Renal pelvis (tissue), 4 donors: ENCODE results near the gene CDC14A. TPM values are rescaled to one million over a fixed set of nuclear protein-coding genes. Genes with fewer than 3 reads are reported as not detected.
"Not testable (repeated sequence)": the region's sequence is repeated elsewhere in the genome, so short reads cannot be mapped to it uniquely, and the experiment has no call there.

Experiments
- DNase-seq: peaks from one replicate; pipeline ENCODE4 v3.0.0-alpha.2; 2013
- polyA plus RNA-seq, 3 donors: library from polyadenylated mRNA; unstranded; fragments of 120-200 nt; gene quantifications; one replicate each; pipeline ENCODE4 v1.2.1, GENCODE V29; 2013; ENCODE audit not compliant: insufficient read length in 3 of 3

CDC14A gene
- polyA plus RNA-seq, 3 donors: 26.5 to 33.2 (median 29.6) TPM

DNA sequence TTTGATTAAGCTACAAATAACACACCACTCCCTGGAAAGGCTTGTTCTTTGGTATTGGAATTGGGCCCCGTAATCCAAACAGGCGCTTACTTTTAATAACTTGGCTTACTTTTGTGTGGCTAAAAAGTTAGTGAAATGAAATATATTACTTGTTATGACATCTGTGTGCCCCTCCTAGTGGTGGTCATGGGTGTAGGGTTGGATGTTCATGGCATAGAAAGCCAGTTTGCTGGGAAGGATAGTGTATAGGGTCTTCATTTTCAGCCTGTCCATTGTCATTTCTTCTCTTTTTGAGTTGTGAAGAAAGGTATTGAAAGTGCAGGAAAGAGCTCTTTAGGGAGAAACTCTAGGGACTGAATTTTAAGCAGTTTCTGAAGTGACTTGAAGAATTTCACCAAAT is 5.9 kb downstream of the CDC14A start:
- DNase-seq: no peak

DNA sequence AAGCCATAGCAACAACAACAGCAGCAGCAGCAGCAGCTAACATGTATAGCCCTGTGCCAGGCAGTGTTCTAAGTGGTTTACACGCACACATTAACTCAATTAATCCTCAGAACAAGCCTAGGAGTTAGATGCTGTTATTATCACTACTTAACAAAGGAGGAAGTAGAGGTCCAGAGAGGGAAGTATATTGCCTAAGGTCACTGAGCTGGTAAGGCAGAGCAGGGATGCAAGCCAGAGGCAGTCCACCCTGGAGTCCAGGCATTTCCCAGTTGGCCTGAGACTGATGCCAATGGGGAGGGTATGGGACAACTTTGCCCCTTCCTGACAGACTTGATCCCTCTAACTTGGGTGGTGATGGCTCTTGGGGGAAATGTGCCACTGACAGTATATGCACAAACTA is 6.8 kb downstream of the CDC14A start:
- DNase-seq: no peak

DNA sequence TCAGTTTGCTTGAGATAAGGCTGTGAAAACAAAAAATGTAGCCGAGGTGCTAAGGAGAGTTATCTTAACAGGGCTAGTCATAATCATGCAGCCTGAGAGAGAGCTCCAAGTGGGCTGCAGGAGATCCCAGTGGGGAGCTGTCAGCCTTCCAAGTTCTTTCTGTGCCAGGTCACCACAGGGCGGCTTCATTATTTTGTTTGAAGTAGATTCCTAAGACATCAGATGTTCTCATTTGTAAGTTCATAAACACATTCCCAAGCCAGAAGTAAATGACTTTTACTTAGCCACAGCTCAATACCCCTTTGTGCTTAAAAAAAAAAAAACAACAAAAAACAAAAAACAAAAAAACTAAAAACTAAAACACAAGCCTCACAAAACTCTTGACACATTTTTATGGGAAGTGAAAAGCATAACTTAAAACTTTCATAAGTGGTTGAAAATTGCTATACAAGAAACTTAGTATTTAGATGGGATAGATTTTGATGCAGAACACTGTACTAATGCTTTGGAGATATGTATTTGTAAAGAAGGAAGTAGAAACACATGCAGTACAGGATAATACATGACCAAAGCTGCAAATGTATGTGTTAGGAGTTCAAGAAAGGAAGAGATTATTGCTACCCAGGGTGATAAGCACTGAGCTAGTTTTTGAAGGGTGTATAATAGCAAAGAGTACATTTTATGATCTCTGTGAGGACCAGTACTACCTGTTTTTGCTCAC is 8.6 kb downstream of the CDC14A start:
- no peak for DNase-seq

DNA sequence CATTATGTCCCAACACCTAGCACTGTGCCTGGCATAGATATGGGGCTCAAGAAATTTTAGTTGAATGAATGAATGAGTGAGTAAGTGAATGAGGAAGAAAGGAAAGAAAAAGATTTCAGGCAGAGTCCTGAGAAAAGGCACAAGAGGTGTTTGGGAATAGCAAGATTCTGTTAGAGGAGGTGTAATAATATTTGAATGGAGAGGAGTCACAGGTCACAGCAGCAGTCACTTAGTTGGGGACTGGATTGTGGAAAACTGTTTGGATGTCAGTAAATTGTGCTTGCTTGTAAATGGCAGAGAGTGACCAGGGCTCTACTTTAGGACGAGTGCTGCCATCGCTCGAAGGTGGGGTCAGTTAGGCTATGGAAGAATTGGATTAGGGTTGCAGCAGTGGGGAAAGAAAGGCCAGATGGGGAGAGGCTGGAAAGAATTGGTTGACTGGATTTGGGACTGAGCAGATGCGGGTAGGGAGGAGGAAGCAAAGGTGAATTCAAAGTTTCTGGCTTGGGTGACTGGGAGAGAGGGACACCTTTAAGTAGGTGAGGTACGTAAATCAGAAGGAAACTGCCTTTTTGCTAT is 9.3 kb downstream of the CDC14A start:
- no peak for DNase-seq

- no peak for DNase-seq
Observed at GRCh38 chr1:100362821-100363466, 10.6 kb downstream of the CDC14A start.

- DNase-seq: no peak
Observed at GRCh38 chr1:100363831-100364230, 11.5 kb downstream of the CDC14A start.

DNA sequence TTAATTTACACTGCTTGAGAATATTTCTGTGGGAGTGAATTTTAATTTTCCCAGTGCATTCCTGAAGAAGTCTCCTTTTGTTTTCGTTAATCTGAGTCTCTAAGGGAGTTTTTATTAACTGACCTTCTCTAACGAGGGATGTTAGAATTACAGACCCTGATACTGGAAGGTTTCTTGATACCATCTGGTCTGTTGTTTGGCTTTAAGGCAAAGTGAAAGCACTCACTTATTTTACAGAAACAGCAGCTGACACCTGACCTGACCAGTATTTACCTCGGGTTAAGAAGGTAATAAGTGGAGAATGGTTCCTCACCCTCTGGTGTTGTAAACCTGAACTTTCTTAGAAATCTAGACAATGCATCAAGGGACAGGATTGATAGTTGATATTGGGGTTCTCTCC is 12.4 kb downstream of the CDC14A start:
- peak; percentile 46 for DNase-seq

DNA sequence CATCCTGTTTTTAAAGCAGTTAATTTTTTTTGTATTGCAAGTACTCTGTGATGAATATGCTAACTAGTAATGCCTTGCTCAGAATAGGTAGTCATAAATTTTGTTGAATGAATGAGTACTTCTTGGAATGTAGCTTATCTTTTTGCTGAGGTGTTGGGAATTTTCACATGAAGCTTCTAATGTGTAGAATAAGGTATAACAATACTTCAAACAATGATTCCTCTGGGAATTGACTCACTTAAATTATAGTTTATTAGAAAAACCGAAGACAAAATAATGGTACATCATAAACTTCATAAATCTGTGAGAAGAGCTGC is 13.9 kb downstream of the CDC14A start:
- no peak for DNase-seq

DNA sequence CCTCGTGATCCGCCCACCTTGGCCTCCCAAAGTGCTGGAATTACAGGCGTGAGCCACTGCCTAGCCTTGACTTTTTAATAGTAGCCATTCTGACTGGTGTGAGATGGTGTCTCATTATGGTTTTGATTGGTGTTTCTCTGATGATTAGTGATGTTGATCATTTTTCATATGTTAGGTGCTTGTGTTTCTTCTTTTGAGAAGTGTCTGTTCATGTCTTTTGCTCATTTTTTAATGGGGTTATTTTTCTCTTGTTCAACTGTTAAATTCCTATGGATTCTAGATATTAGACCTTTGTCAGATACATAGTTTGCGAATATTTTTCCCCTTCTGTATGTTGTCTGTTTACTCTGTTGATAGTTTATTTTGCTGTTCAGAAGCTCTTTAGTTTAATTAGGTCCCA is 17.0 kb downstream of the CDC14A start:
- not testable (repeated sequence) for DNase-seq

GRCh38 chr1:100373953-100374352 is 21.6 kb downstream of the CDC14A start:
- not testable (repeated sequence) for DNase-seq

DNA sequence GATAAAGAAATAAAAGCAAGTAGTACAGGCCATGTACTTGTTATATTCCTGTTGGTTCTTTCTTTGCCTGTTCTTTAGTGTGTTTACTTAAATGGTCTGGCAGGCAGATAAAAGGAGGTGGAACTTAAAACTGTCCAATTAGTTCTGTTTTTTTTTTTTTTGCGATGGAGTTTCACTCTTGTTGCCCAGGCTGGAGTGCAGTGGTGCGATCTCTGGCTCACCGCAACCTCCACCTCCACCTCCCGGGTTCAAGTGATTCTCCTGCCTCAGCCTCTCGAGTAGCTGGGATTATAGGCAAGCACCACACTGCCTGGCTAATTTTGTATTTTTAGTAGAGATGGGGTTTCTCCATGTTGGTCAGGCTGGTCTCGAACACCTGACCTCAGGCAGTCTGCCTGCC is 24.6 kb downstream of the CDC14A start:
- not testable (repeated sequence) for DNase-seq

- DNase-seq: no peak
Observed at GRCh38 chr1:100377590-100378361, 25.5 kb downstream of the CDC14A start.

DNA sequence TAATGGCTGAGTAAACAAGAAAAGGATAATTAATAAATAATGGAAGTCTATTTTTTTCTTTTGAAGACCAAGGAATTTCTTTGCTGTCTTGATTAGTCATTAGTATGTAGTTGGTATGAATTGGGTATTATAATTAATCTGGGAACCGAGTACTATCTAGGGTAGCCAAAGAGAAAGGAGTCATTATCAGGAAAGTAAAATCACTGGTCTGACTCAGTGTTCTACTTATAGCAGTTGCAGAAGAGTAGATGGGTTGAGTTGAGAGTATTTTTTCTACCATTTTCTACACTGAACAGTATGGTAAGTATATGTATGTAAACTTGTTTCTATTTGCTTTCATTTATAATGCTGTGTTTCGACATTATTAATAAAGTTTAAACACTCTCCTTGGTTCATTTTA is 26.6 kb downstream of the CDC14A start:
- no peak for DNase-seq

DNA sequence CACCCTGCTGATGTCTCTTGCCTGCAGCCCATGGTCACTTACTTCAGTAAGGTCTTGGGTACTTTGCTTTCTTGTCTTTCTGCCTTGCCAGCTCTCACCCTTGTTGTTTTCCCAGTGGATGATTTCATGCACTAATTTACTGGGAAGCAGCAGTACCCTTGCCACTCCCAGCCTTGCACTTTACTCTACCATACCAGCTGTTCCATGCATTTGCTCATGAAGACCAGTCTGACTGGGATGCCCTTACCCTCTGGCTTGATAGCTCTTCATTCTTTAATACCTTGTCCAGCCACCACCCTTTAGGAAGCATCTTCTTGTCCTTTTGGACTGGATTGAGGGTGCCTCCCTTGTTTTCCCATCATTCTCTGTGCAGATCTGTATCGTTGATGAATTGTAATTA is 28.3 kb downstream of the CDC14A start:
- no peak for DNase-seq

DNA sequence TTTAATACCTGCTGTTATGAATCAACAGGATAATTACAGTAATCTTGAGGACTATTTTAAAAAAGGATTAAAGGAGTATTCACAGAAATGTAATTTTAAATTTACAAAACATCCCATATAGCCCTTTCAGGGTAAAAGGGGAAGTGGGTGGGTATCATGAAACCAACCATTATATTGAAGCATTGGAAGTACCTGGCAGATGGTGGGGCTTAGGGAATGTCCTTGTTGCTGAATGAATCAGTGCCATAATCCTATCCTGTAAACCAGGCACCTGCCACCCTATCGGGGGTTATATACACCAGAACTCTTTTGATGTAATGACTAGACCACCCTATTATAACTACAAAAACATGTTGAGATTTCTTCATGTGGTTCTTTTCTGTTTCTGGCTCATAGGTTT is 30.4 kb downstream of the CDC14A start:
- no peak for DNase-seq

- no peak for DNase-seq
Observed at GRCh38 chr1:100383743-100384405, 31.6 kb downstream of the CDC14A start.

GRCh38 chr1:100387209-100387608 is 34.9 kb downstream of the CDC14A start:
- DNase-seq: peak; percentile 56

DNA sequence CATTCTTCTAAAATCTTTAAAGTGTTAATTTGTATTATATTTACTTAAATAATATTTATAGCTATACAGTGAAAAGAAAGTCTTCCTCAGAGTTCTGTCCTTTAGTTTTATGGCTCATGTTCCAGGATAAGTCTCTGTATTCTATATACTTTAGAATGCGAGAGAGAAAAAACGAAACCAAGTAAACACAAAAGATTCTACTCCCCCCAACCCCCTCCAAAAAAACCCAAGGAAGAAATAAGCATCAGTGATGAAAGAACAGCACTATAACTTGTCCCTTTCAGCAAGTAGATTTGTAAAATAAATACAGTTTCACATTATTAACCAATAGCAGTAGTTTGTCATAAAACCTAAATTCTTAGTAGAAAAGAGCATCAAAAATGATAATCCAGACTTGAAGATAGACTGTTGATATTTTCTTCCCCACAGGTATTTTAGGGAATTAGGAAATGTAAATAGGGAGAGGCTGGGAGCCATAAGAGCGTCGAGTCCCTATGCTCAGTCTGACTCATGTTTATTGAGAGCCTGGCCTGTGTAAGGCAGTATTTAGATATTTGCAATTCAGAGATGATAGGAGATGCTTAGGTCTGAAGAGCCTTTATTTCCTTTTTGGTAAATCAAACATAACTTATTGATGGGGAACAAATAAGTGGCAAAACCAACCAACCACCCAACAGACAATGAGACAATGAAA is 35.5 kb downstream of the CDC14A start:
- no peak for DNase-seq

GRCh38 chr1:100390531-100390930 is 38.2 kb downstream of the CDC14A start:
- DNase-seq: no peak

DNA sequence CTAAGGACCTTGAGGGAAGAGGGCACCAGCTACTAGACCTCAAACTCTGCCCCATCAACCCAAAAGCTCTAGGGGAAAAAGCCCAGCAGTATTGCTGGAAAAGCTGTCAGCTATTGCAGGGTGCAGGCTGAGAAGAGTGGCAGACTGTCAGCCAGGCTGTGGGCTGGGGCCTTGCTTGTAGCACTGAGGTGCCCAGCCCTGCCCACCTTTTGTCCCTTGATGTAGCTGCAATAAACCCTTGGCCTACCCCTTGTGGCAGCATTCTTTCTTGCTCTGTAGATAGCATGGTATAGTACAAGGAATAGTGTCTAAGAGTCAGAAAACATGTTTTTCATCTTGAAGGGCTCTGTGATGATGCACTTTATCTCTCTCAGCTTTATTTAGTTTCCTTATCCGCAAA is 39.4 kb downstream of the CDC14A start:
- no peak for DNase-seq

GRCh38 chr1:100392756-100393155 is 40.5 kb downstream of the CDC14A start:
- peak; percentile 36 for DNase-seq

- DNase-seq: no peak
Observed at GRCh38 chr1:100394285-100394684, 42.0 kb downstream of the CDC14A start.
